K562 (cell line): ENCODE results near the gene DDC. TPM values are rescaled to one million over a fixed set of nuclear protein-coding genes. Genes with fewer than 3 reads are reported as not detected.

ENCODE experiments used
- ATAC-seq: fragments of 200-7000 bp; cut with Tn5 transposase; 3 replicates; pipeline ENCODE4 v1.9.1; 2020; ENCODE audit warnings: moderate library complexity
- BruUV-seq: library from RNA; stranded (reverse); fragments of 400-500 nt; replicated peaks from 2 replicates; lab custom pipeline; 2021; lab: Mats Ljungman, UMichigan
- CTCF ChIA-PET: fragments of 300-600 bp; formaldehyde crosslinking; extraction: SDS; loops from one replicate; lab custom pipeline; 2021; ENCODE audit warnings: low intra/inter-chr PET ratio; lab: Yijun Ruan, JAX
- POLR2A ChIA-PET: fragments of 300-600, 350-650 bp; sonication (Branson Sonifier 250); formaldehyde crosslinking; extraction: SDS; loops from one replicate; lab custom pipeline; 2021; ENCODE audit warnings: antibody characterized with exemption, inconsistent platforms; lab: Yijun Ruan, JAX
- DNase-seq, 4 experiments: peaks; one replicate each; pipeline versions ENCODE4 v3.0.0 to v3.0.0-alpha.2; 2011 to 2018; ENCODE audit warnings: low spot score in 3 of 4, mixed read lengths in 3 of 4; ENCODE audit errors: extremely low read depth in 1 of 4
- FAIRE-seq: peaks from 2 replicates; lab custom pipeline; 2011; peaks lifted over from hg19 to GRCh38; lab: Jason Lieb, UNC
- H2AFZ ChIP-seq: 2 replicates; pipeline ENCODE4 v1.6.0; 2011; ENCODE audit warnings: low read depth, low read length, control low read depth, inconsistent platforms
- H3K27ac ChIP-seq: fragments of 200-600 bp; 3 replicates; pipeline ENCODE4 v1.8.0; 2011; ENCODE audit warnings: low read depth, mild to moderate bottlenecking, control low read depth, inconsistent platforms, low read length, moderate library complexity, mixed read lengths; ENCODE audit errors: extremely low read depth
- H3K27me3 ChIP-seq, 2 experiments: fragments of 300-600 bp in 1 of 2; 2 replicates in 1 of 2; 3 replicates in 1 of 2; pipeline versions ENCODE4 v1.6.0 to v1.8.0; 2011; ENCODE audit warnings: inconsistent platforms in 2 of 2, low read length in 2 of 2, mild to moderate bottlenecking in 1 of 2, mixed read lengths in 1 of 2, moderate library complexity in 1 of 2; ENCODE audit not compliant: control insufficient read depth in 2 of 2, insufficient read depth in 2 of 2
- H3K36me3 ChIP-seq: fragments of 300-600 bp; 3 replicates; pipeline ENCODE4 v1.8.0; 2011; ENCODE audit warnings: mild to moderate bottlenecking, low read length, inconsistent platforms; ENCODE audit not compliant: control insufficient read depth, insufficient read depth
- H3K4me1 ChIP-seq, 2 experiments: fragments of 200-600 bp in 1 of 2; replicated peaks in 1 of 2; 2 replicates in 1 of 2; 3 replicates in 1 of 2; pipeline versions ENCODE4 v1.5.1 to v1.8.0; 2011; ENCODE audit warnings: inconsistent platforms in 2 of 2, low read length in 2 of 2, mild to moderate bottlenecking in 1 of 2, mixed read lengths in 1 of 2, moderate library complexity in 1 of 2; ENCODE audit not compliant: control insufficient read depth in 2 of 2, insufficient read depth in 2 of 2
- H3K4me2 ChIP-seq: 2 replicates; pipeline ENCODE4 v1.6.1; 2011; ENCODE audit warnings: low read length, control low read depth, inconsistent platforms, mixed read lengths; ENCODE audit not compliant: insufficient read depth
- H3K4me3 ChIP-seq: fragments of 200-600 bp; sonication (generic), shearing (Covaris generic); 2 replicates; pipeline ENCODE4 v1.5.1; 2016; ENCODE audit warnings: control low read depth, inconsistent platforms
- H3K79me2 ChIP-seq: fragments of 200-600 bp; 3 replicates; pipeline ENCODE4 v1.8.0; 2011; ENCODE audit warnings: low read length, inconsistent platforms; ENCODE audit not compliant: control insufficient read depth, insufficient read depth
- H3K9ac ChIP-seq, 2 experiments: 2 replicates each; pipeline versions ENCODE4 v1.6.0 to v1.6.1; 2011; ENCODE audit warnings: low read depth in 2 of 2, low read length in 2 of 2, control low read depth in 1 of 2, inconsistent platforms in 1 of 2, mild to moderate bottlenecking in 1 of 2, mixed read lengths in 1 of 2; ENCODE audit not compliant: insufficient read depth in 1 of 2
- H3K9me1 ChIP-seq: one replicate; pipeline ENCODE4 v1.6.0; 2011; ENCODE audit warnings: inconsistent platforms, mild to moderate bottlenecking, low read length, moderate library complexity; ENCODE audit not compliant: control insufficient read depth, insufficient read depth
- H3K9me3 ChIP-seq: replicated peaks from 2 replicates; pipeline ENCODE4 v1.5.1; 2011; ENCODE audit warnings: low read depth, low read length, inconsistent platforms; ENCODE audit not compliant: control insufficient read depth, insufficient read depth
- H4K20me1 ChIP-seq: replicated peaks from 2 replicates; pipeline ENCODE4 v1.6.1; 2011; ENCODE audit warnings: low read length, inconsistent platforms, mixed read lengths; ENCODE audit not compliant: control insufficient read depth, insufficient read depth
- RFX1 ChIP-seq: fragments of 450-650 bp; IDR thresholded peaks from 2 replicates; pipeline ENCODE4 v1.6.1; 2016; ENCODE audit warnings: mild to moderate bottlenecking, moderate library complexity
- RHOXF2B ChIP-seq: fragments of 250-450 bp; sonication (Bioruptor Pico); conservative IDR thresholded peaks from 2 replicates; pipeline ENCODE4 v1.5.1; 2021
- SIRT6 ChIP-seq: IDR thresholded peaks from one replicate; pipeline ENCODE4 v1.6.1; 2012; ENCODE audit warnings: low read depth, mild to moderate bottlenecking, control low read depth, inconsistent platforms, low read length, moderate library complexity
- WGBS: fragments of 100-300 bp; shearing (Covaris generic); methylation state at CpG from one replicate; pipeline ENCODE4 v1.1.6; 2016; ENCODE audit warnings: low coverage, mixed read lengths; ENCODE audit not compliant: insufficient coverage; ENCODE audit errors: missing lambda C conversion rate; 5-methylcytosine and 5-hydroxymethylcytosine counted together
- in situ Hi-C: fragments of 300-500 bp; cut with MboI; formaldehyde crosslinking; loops from 4 replicates; pipeline ENCODE4 v1.15.0; 2018; ENCODE audit warnings: inconsistent platforms, mixed read lengths
- intact Hi-C: fragments of 100-400 bp; cut with micrococcal nuclease; formaldehyde crosslinking; loops from 2 replicates; pipeline ENCODE4 v1.14.2; 2022
- polyA plus RNA-seq, 8 experiments: library from polyadenylated mRNA; depleted of rRNA in 4 of 8; stranded (reverse) in 5 of 8; unstranded in 3 of 8; fragments of >200 nt; fragmentation: Nextera tagmentation in 2 of 8; fragmentation: Illumina TruSeq in 1 of 8; extraction: Ambion mirVana in 2 of 8; extraction: Trizol in 1 of 8; gene quantifications; 2 replicates each; pipeline versions ENCODE4 v1.2.1 to v1.2.3, GENCODE V29; 2011 to 2014; ENCODE audit warnings: inconsistent platforms in 1 of 8, missing spikeins in 1 of 8
- total RNA-seq, 7 experiments: library from RNA; depleted of rRNA in 6 of 7; stranded (reverse); fragments of >200 nt in 6 of 7; fragmentation: Illumina TruSeq in 2 of 7; extraction: Trizol in 2 of 7; gene quantifications; 2 replicates each; pipeline versions ENCODE4 v1.2.1 to v1.2.3, GENCODE V29; 2011 to 2021; ENCODE audit warnings: low replicate concordance in 1 of 7
- TF ChIP-seq, protein P1 (sequence below): fragments of 200-800 bp; sonication (Bioruptor generic); IDR thresholded peaks from 2 replicates; pipeline ENCODE4 v1.6.1; 2017; ENCODE audit warnings: missing genetic modification characterization, missing compliant biosample characterization

Gene DDC
- total and polyA plus RNA-seq, 9 of the 15 experiments (the other 6 are each of a cell fraction or from before 2014, with no cell fraction given) = not detected

- H2AFZ ChIP-seq = no peak overlapping the region
- H3K9me1 ChIP-seq = no peaks in the 10 kb centered on the region
- H3K27ac ChIP-seq = no peak overlapping the region
- in situ Hi-C loops (no loop called here), intact Hi-C loops (no loop called here)
- TF ChIP-seq, protein P1, sequence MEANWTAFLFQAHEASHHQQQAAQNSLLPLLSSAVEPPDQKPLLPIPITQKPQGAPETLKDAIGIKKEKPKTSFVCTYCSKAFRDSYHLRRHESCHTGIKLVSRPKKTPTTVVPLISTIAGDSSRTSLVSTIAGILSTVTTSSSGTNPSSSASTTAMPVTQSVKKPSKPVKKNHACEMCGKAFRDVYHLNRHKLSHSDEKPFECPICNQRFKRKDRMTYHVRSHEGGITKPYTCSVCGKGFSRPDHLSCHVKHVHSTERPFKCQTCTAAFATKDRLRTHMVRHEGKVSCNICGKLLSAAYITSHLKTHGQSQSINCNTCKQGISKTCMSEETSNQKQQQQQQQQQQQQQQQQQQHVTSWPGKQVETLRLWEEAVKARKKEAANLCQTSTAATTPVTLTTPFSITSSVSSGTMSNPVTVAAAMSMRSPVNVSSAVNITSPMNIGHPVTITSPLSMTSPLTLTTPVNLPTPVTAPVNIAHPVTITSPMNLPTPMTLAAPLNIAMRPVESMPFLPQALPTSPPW = no peak
- TF ChIP-seq RHOXF2B (CRISPR knock-in tag) = no peak
- WGBS = 0% methylated on average over 2 of the region's 2 CpGs
- ATAC-seq (no peak), DNase-seq (no peak), FAIRE-seq (no peak)
- no peak overlapping the region for H3K4me3 ChIP-seq
- no peaks in the 10 kb centered on the region for H4K20me1 ChIP-seq
- ChIA-PET POLR2A (interaction anchor here (1.8 kb wide), 1 partner anchor 11 kb away, joined by 6 read pairs; no protein-coding TSS in a partner anchor), CTCF (no interaction called here)
- H3K36me3 ChIP-seq = no peaks in the 10 kb centered on the region
- H3K79me2 ChIP-seq = no peaks in the 10 kb centered on the region
- H3K9me3 ChIP-seq = no peaks in the 10 kb centered on the region
- H3K4me2 ChIP-seq = no peak overlapping the region
- H3K9ac ChIP-seq = no peak overlapping the region
- peaks cover 0 to 5% of the 10 kb centered on the region in 2 experiments; a peak in 1 of 5 replicates for H3K27me3 ChIP-seq
- no peaks in the 10 kb centered on the region for H3K4me1 ChIP-seq
- BruUV-seq = no TSS peak
Measured at GRCh38 chr7:50427518-50427917, 137.7 kb downstream of the DDC start.

GRCh38 chr7:50426280-50427045, 138.7 kb downstream of the DDC start:
- H3K4me1 ChIP-seq = no peaks in the 10 kb centered on the region
- ChIA-PET POLR2A (interaction anchor here (0.6 to 1.8 kb wide), 2 partner anchors 12 to 140 kb away, joined by 3 to 6 read pairs; no protein-coding TSS in a partner anchor), CTCF (no interaction called here)
- no peak overlapping the region for H2AFZ ChIP-seq
- ATAC-seq (no peak), FAIRE-seq (no peak), DNase-seq (no peak)
- intact Hi-C loops = no loop called here
- 0 out of 2 replicates have a peak, but pooled peaks cover 4% of the 10 kb centered on the region for H4K20me1 ChIP-seq
- no peak for TF ChIP-seq SIRT6
- TF ChIP-seq RFX1 = no peak
- H3K27me3 ChIP-seq = peaks cover 2 to 5% of the 10 kb centered on the region in 2 experiments; a peak in 1 of 5 replicates
- no peaks in the 10 kb centered on the region for H3K9me3 ChIP-seq
- in situ Hi-C loops = no loop called here
- no TSS peak for BruUV-seq
- H3K4me2 ChIP-seq = no peak overlapping the region
- no peaks in the 10 kb centered on the region for H3K9me1 ChIP-seq
- H3K79me2 ChIP-seq = no peaks in the 10 kb centered on the region
- H3K27ac ChIP-seq = no peak overlapping the region
- no peak overlapping the region for H3K4me3 ChIP-seq
- H3K36me3 ChIP-seq = no peaks in the 10 kb centered on the region
- H3K9ac ChIP-seq = no peak overlapping the region
- WGBS = 5% methylated on average over 5 of the region's 5 CpGs
